Ovary (tissue), 9 donors: ENCODE measurements around the gene NEMP2. TPM values are rescaled to one million over a fixed set of nuclear protein-coding genes. Genes with fewer than 3 reads are reported as not detected.

ENCODE experiments used
- DNase-seq, 5 donors: peaks; one replicate each; pipeline ENCODE4 v3.0.0-alpha.2; 2019 to 2020
- H3K27ac ChIP-seq, 2 donors: fragments of 200-600 bp; one replicate each; pipeline versions ENCODE4 v1.5.1 to v1.8.0; 2019 to 2022
- H3K27me3 ChIP-seq: fragments of 200-600 bp; one replicate; pipeline ENCODE4 v1.8.0; 2022
- H3K36me3 ChIP-seq: fragments of 200-600 bp; sonication (generic); one replicate; pipeline ENCODE4 v1.5.1; 2019
- H3K4me1 ChIP-seq: one replicate; pipeline ENCODE4 v1.8.1; 2013; ENCODE audit warnings: mild to moderate bottlenecking, moderate library complexity; ENCODE audit not compliant: insufficient read depth
- H3K4me3 ChIP-seq: fragments of 200-600 bp; sonication (generic); one replicate; pipeline ENCODE4 v1.5.1; 2017
- H3K9me3 ChIP-seq, 2 donors: fragments of 200-600 bp in 1 of 2; sonication (generic) in 1 of 2; one replicate each; pipeline versions ENCODE4 v1.5.1 to v1.8.1; 2013 to 2019; ENCODE audit warnings: mild to moderate bottlenecking in 1 of 2, moderate library complexity in 1 of 2
- EP300 ChIP-seq: sonication (generic); formaldehyde crosslinking; IDR thresholded peaks from one replicate; pipeline ENCODE4 v1.6.1; 2017; ENCODE audit warnings: antibody characterized with exemption
- POLR2A ChIP-seq: fragments of 450-650 bp; IDR thresholded peaks from one replicate; pipeline ENCODE4 v1.6.1; 2017; ENCODE audit warnings: antibody characterized with exemption, mild to moderate bottlenecking, moderate library complexity
- WGBS, 3 donors: extraction: QIAGEN DNeasy Blood & Tissue Kit in 1 of 3; methylation state at CpG; one replicate each; pipeline versions ENCODE4 v1.1.5 to v1.1.7; 2013 to 2017; 5-methylcytosine and 5-hydroxymethylcytosine counted together
- intact Hi-C, 4 donors: fragments of 100-400 bp; cut with DNase I; formaldehyde crosslinking; loops; one replicate each; pipeline versions ENCODE4 v1.11.0 to v1.15.1; 2022 to 2023
- polyA plus RNA-seq, 2 donors: library from polyadenylated mRNA; stranded (reverse); fragments of 200-250 nt in 1 of 2; fragments of 350-450 nt in 1 of 2; fragmentation: Illumina TruSeq in 1 of 2; extraction: RNeasy Lipid Tissue Mini Kit (QIAGEN cat#74804) in 1 of 2; gene quantifications; one replicate each; pipeline ENCODE4 v1.2.3, GENCODE V29; 2013 to 2014
- total RNA-seq, 7 donors: library from RNA; depleted of rRNA in 2 of 7; stranded (reverse); fragments of >200 nt in 2 of 7; fragmentation: NEBNext Ultra II Directional in 3 of 7; extraction: Animal tissue kit (Norgen Biotek cat#: 25700) in 3 of 7; gene quantifications; one replicate each; pipeline versions ENCODE4 v1.1.0 to v1.2.4, GENCODE V29; 2016 to 2023
- TF ChIP-seq, protein P1 (sequence below), 3 donors: fragments of 450-650 bp in 2 of 3; fragments of 200-600 bp in 1 of 3; IDR thresholded peaks; one replicate each; pipeline versions ENCODE4 v1.5.1 to v1.8.0; 2016 to 2022; ENCODE audit warnings: antibody characterized with exemption in 3 of 3, mild to moderate bottlenecking in 1 of 3
- donor health status: DM: no; HTN: no; CAD: no; lungs with moderate emphysema.
- donor health status: DM: no; HTN: no; CAD: no.
- donor health status: Bipolar disorder and iron deficiency.
- donor health status: DM: yes; HTN: yes; CAD: no.
- donor health status: DM: no; HTN: no; CAD: no.
- donor health status: DM: yes; HTN: yes; CAD: no.

The NEMP2 gene
- total and polyA plus RNA-seq, 9 donors = 1.4 to 6.4 (median 4.5) TPM

DNA sequence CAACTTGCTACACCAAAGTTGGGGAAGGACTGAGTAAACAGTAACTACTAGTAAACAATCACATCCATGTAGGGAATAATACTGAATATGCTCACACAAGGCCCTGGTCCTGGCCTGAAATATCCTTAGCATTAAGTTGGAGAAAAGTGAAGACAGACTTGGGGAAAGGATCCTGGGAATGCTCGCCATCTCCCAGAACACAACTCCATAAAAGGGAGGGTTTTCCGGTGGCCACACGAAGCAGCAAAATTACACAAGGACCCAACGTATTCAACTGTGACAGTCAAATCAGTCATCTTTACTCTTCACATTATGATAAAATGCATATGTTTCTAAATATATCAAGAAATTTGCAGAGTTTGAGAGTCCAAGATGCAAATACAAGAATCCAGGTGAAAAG is 7.3 kb downstream of the NEMP2 start:
- no peak for DNase-seq
- Histone ChIP-seq H3K4me3 (no peak overlapping the region), H3K36me3 (no peaks in the 10 kb centered on the region), H3K27me3 (no peaks in the 10 kb centered on the region), H3K27ac (no peak overlapping the region), H3K9me3 (no peaks in the 10 kb centered on the region), H3K4me1 (no peaks in the 10 kb centered on the region)
- WGBS, 3 donors = 95 to 98% (median 96%) methylated on average over 4 of the region's 4 CpGs
- intact Hi-C loops = no loop called here
- no peak for TF ChIP-seq EP300
- TF ChIP-seq POLR2A = no peak
- TF ChIP-seq, protein P1, sequence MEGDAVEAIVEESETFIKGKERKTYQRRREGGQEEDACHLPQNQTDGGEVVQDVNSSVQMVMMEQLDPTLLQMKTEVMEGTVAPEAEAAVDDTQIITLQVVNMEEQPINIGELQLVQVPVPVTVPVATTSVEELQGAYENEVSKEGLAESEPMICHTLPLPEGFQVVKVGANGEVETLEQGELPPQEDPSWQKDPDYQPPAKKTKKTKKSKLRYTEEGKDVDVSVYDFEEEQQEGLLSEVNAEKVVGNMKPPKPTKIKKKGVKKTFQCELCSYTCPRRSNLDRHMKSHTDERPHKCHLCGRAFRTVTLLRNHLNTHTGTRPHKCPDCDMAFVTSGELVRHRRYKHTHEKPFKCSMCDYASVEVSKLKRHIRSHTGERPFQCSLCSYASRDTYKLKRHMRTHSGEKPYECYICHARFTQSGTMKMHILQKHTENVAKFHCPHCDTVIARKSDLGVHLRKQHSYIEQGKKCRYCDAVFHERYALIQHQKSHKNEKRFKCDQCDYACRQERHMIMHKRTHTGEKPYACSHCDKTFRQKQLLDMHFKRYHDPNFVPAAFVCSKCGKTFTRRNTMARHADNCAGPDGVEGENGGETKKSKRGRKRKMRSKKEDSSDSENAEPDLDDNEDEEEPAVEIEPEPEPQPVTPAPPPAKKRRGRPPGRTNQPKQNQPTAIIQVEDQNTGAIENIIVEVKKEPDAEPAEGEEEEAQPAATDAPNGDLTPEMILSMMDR (IDR thresholded peaks at IDR 0.05) = no peak

DNA sequence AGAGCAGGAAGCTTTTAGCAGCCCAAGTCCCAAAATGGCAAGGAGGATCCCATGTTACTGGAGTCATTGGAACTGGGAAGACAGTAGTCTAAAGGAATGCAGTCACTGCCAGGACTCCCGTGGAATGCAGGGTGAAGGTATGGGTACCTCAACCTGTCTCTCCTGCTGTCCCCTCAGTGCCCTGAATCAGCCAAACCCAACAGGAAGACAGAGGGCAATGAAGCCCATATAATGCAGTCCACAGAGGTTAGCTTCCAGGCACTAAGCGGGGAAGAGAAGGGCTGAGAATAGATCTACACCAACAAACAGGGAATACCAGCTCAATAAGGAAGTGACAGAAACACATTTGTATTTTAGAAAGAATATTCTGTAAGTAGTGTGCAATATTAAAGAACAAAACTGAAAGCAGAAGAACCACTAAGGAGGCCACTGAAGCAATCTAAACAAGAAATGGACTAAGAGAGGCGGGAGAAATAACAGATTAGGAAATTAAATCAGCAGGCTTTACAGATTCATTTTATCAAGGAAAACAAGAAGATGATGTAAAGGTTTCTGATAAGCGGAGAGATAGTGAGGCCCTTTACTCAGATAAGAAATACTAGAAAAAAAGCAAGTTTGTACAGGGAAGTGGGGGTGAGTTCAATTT is 8.3 kb downstream of the NEMP2 start:
- Histone ChIP-seq H3K4me1 (no peaks in the 10 kb centered on the region), H3K27ac (no peak overlapping the region), H3K9me3 (no peaks in the 10 kb centered on the region), H3K27me3 (no peaks in the 10 kb centered on the region), H3K36me3 (no peaks in the 10 kb centered on the region), H3K4me3 (no peak overlapping the region)
- DNase-seq = no peak
- WGBS, 3 donors = 91 to 93% (median 92%) methylated on average over 4 of the region's 4 CpGs
- intact Hi-C loops = no loop called here
- no peak for TF ChIP-seq POLR2A
- TF ChIP-seq EP300 = no peak
- TF ChIP-seq, protein P1 (IDR thresholded peaks at IDR 0.05) = no peak

DNA sequence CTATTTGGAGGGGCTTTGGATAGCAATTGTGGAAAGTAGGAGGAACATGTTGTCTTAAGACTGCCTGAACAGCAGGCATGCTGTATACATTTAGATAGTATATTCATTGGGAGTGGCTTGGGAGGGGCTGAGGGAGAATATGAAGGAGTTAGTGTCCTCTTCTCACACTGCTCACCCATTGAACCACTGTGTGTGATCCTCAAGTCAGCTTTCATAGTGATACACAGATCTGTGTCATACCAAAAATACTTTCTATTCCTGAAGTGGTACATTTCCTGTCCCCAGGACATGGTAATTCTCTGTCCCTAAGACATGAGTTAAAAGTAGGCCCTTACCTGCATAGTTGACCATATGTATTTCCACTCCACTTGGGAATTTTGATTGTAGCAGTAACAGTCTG is 9.6 kb downstream of the NEMP2 start:
- no peak overlapping the region for H3K27ac ChIP-seq
- H3K27me3 ChIP-seq = no peaks in the 10 kb centered on the region
- H3K4me1 ChIP-seq = no peaks in the 10 kb centered on the region
- DNase-seq = no peak
- no peak overlapping the region for H3K4me3 ChIP-seq
- H3K9me3 ChIP-seq = no peaks in the 10 kb centered on the region
- no peaks in the 10 kb centered on the region for H3K36me3 ChIP-seq
- intact Hi-C loops = no loop called here
- no peak for TF ChIP-seq POLR2A

DNA sequence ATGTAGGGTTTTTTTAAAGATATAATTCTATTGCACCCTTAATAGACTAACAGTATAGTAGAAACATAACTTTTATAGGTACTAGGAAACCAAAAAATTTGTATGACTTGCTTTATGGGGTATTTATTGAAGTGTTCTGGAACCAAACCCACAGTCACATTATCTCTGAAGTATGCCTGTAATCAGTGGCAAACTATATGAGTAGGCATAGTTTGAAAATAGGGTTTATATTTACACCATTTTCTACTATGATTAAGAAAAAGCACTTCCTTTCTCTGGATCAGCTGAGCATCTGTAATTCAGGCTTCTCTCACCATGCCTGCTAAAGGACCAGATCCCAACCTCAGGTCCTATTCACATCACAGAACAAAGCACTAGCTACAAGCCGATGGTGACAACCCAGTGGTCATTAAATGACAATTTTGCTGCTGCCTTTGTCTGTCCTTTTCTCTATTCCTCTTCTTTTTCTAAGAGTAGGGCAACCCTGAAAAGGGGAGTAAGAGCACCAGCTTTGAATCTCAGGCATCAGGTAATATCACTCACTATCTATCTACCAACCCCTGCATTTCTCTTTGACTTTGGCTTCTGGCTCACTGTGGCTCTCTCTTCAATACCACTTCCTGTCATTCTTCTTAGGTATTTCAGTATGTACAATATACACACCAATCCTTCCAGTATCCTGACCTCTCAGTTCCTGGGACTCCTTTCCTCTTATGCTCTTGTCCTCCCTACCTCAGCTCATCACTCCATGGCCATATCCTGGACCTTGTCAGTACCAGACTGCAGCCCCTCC is 14.4 kb downstream of the NEMP2 start:
- intact Hi-C loops = no loop called here
- Histone ChIP-seq H3K27me3 (no peaks in the 10 kb centered on the region), H3K36me3 (no peaks in the 10 kb centered on the region), H3K4me1 (peaks cover 2% of the 10 kb centered on the region), H3K9me3 (no peaks in the 10 kb centered on the region), H3K27ac (no peak overlapping the region), H3K4me3 (no peak overlapping the region)
- TF ChIP-seq, protein P1 (IDR thresholded peaks at IDR 0.05) = no peak
- 90 to 100% (median 96%) methylated on average over 1 of the region's 1 CpG for WGBS, 3 donors
- DNase-seq = no peak

DNA sequence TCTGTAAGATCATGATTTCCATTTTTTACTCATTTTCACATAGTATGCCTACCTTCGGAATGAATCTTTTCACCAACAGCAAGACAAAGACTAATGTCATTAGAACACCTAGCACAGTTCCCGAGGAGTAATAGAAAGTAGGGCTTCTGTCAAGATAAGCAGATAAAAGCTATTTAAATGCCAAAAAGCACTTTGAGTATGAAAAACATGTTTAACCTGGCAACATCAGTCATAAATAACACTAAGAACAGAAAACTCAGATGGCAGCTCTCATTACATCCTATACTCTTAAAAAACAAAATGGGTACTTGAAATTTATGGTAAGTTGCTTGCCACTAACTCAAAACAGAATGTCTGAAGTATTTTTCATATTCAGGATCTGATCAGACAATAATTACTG is 17.1 kb downstream of the NEMP2 start:
- WGBS, 3 donors = 88 to 89% (median 89%) methylated on average over 2 of the region's 2 CpGs
- intact Hi-C loops = no loop called here

More for the DNA sequence above, 17.1 kb downstream of the NEMP2 start:
- Histone ChIP-seq H3K4me1 (peaks cover 2% of the 10 kb centered on the region), H3K36me3 (no peaks in the 10 kb centered on the region), H3K4me3 (no peak overlapping the region), H3K27me3 (no peaks in the 10 kb centered on the region), H3K27ac (no peak overlapping the region), H3K9me3 (no peaks in the 10 kb centered on the region)
- TF ChIP-seq, protein P1 (IDR thresholded peaks at IDR 0.05) = no peak
- DNase-seq = no peak
